Measurements from ENCODE around the gene FZD4.

FZD4 gene

DNA sequence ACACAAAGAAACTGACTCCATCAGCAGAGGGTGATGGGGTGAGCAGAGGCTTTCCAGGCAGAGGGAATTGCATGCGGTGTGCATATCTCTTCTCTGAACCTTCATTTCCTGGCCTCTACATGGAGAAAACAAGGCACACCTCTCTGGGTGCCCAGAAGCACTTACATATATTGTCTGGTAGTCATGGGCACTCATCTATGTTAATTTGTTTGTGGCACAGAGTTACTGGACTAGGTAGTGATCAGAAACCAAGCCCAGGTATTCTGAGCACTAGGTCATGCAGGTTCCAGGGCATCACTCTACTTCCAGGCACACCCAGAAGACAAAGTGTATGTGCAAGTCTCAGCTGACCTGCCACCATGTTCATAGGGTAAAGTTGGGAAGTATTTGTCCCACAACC, 56.5 kb downstream of the FZD4 start:
- no peak overlapping the region for H3K27ac ChIP-seq
- no peak for TF ChIP-seq CTCF (conservative IDR thresholded peaks at IDR 0.05)

DNA sequence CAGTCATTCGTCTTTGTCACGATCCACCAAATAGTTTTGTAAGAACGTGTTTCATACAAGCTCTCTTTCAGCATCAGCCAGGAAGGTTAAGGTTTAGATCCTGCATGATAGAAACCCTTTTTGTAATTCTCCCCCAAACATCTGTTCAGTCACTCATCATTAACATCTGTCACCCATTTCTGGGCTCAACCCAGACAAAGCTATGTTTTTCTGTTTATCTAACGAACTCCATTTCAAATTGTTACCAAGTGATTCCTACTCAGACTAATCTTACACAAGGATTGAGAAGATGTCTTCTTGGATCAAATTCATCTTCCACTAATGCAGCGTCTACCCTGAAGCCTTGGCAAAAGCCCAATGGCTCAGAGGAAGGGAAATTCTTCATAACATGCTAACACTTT, 58.8 kb downstream of the FZD4 start:
- TF ChIP-seq CTCF (conservative IDR thresholded peaks at IDR 0.05): no peak
- H3K27ac ChIP-seq: no peak overlapping the region
